BLaER1 (cell line): ENCODE measurements around the gene AKR1C2.
"Not testable (repeated sequence)": the region's sequence is repeated elsewhere in the genome, so short reads cannot be mapped to it uniquely, and the experiment has no call there.

Source experiments
- H3K27ac ChIP-seq: shearing (Covaris generic); formaldehyde crosslinking; 2 replicates; pipeline ENCODE4 v1.8.1; 2022
- H3K27me3 ChIP-seq: shearing (Covaris generic); formaldehyde crosslinking; 2 replicates; pipeline ENCODE4 v1.8.1; 2022
- H3K36me3 ChIP-seq: shearing (Covaris generic); formaldehyde crosslinking; 2 replicates; pipeline ENCODE4 v1.8.1; 2022
- H3K4me1 ChIP-seq: shearing (Covaris generic); formaldehyde crosslinking; 2 replicates; pipeline ENCODE4 v1.8.1; 2022
- H3K4me2 ChIP-seq: shearing (Covaris generic); formaldehyde crosslinking; 2 replicates; pipeline ENCODE4 v1.8.1; 2022
- H3K4me3 ChIP-seq: shearing (Covaris generic); formaldehyde crosslinking; 2 replicates; pipeline ENCODE4 v1.8.1; 2022
- H3K9ac ChIP-seq: shearing (Covaris generic); formaldehyde crosslinking; 2 replicates; pipeline ENCODE4 v1.8.1; 2022
- H3K9me3 ChIP-seq: shearing (Covaris generic); formaldehyde crosslinking; 2 replicates; pipeline ENCODE4 v1.8.1; 2022
- H4K20me1 ChIP-seq: shearing (Covaris generic); formaldehyde crosslinking; 2 replicates; pipeline ENCODE4 v1.8.1; 2022
- Cebpa-rat ChIP-seq: shearing (Covaris generic); IDR thresholded peaks from 2 replicates; pipeline ENCODE4 v1.8.1; 2022

The AKR1C2 gene

DNA sequence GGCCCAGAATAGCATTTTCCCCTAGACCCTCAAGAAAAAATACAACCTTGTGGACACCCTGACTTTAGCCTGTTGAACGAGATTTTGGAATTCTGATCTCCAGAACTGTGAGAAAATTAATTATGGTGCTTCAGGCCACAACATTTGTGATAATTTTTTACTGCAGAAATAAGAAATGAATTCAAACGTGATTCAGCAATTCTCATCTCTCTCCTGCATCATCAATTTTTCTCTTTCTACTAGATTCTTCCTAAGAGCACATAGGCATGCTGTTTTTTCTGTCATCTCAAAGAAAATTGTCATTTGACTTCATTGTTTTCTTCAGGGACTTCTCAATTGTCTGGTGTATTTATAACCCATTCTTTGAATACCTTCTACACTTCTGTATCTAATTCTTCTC, 8.9 kb upstream of the AKR1C2 start:
- Histone ChIP-seq H3K4me3 (no peak overlapping the region), H3K4me2 (no peak overlapping the region), H4K20me1 (no peaks in the 10 kb centered on the region), H3K9ac (no peak overlapping the region), H3K4me1 (no peaks in the 10 kb centered on the region), H3K27me3 (no peaks in the 10 kb centered on the region), H3K27ac (no peak overlapping the region), H3K9me3 (no peaks in the 10 kb centered on the region), H3K36me3 (no peaks in the 10 kb centered on the region)
- TF ChIP-seq Cebpa-rat: no peak

DNA sequence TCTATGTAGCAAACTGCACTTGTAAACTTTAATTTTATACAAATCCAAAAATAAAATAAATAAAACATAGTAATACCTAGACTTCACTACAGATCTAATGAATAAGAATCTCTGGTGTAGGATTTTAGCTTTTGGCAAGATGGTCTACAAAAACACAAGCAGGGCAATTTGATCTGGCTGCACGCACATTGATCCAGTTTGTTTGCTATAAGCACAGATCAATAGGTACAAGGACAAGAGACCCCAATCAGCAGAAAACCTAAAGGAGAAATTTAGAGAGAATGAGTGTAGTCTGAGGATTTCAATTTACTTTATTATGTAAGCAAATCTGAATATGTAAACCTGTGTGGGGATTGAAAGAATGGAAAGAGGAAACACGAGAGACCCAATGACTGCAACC, 7.7 kb upstream of the AKR1C2 start:
- not testable (repeated sequence) for H3K9ac ChIP-seq, H3K27ac ChIP-seq, H3K27me3 ChIP-seq, H3K4me1 ChIP-seq, H4K20me1 ChIP-seq, H3K36me3 ChIP-seq, H3K9me3 ChIP-seq, H3K4me3 ChIP-seq, H3K4me2 ChIP-seq

GRCh38 chr10:5010043-5010442, 6.4 kb upstream of the AKR1C2 start:
- H3K4me2 ChIP-seq, H3K9ac ChIP-seq, H3K36me3 ChIP-seq, H3K4me1 ChIP-seq, H3K27ac ChIP-seq, H4K20me1 ChIP-seq, H3K9me3 ChIP-seq, H3K27me3 ChIP-seq, H3K4me3 ChIP-seq: not testable (repeated sequence)

GRCh38 chr10:5008857-5009548, 5.3 kb upstream of the AKR1C2 start:
- not testable (repeated sequence) for H3K4me2 ChIP-seq, H3K4me1 ChIP-seq, H3K27me3 ChIP-seq, H3K9ac ChIP-seq, H3K36me3 ChIP-seq, H3K9me3 ChIP-seq, H3K4me3 ChIP-seq, H3K27ac ChIP-seq, H4K20me1 ChIP-seq

DNA sequence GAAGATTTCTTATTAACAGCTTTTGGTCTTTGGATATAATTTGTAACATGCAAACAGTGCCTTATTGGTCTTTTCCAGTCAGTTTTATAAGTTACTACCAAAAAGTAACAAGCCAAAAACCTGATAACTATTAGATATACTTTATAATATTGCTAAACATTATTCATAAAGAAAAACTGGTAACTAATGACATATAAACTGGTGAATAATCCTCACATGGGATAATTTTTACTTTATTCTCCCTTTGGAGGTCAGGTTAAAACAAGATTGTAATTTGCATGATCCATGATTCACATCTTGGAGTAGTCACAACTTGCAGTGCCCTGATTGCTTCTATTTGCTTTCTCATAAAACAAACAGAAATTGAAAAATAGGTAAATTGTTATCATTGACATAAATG, 844 bp upstream of the AKR1C2 start:
- H3K9ac ChIP-seq, H4K20me1 ChIP-seq, H3K27ac ChIP-seq, H3K4me1 ChIP-seq, H3K9me3 ChIP-seq, H3K27me3 ChIP-seq, H3K4me2 ChIP-seq, H3K4me3 ChIP-seq, H3K36me3 ChIP-seq: not testable (repeated sequence)

DNA sequence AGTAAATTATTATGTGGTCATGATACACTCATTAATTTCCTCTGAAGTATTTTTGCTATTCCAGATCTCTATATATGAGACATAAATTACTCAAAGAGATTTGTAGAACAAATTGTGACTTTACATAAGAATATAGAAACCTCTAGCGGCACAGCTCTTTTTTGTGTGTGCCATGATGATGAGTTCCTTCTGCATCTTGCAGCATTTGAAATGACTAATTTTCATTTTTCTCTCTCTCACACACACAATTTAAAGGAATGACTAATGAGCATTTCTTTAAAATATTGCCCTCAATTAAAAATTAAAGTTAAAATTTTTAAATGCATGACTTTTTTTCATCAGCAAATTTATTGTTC, 351 bp upstream of the AKR1C2 start:
- not testable (repeated sequence) for H3K9ac ChIP-seq, H3K4me1 ChIP-seq, H3K27me3 ChIP-seq, H3K36me3 ChIP-seq, H3K9me3 ChIP-seq, H3K4me2 ChIP-seq, H3K4me3 ChIP-seq, H3K27ac ChIP-seq, H4K20me1 ChIP-seq

- Histone ChIP-seq H3K36me3 (no peaks in the 10 kb centered on the region), H3K9me3 (no peaks in the 10 kb centered on the region; the same call in 1 of the 2 replicates), H3K4me3 (no peak overlapping the region), H4K20me1 (no peaks in the 10 kb centered on the region), H3K4me1 (no peaks in the 10 kb centered on the region), H3K9ac (no peak overlapping the region), H3K4me2 (no peak overlapping the region), H3K27me3 (no peaks in the 10 kb centered on the region), H3K27ac (no peak overlapping the region)
- TF ChIP-seq Cebpa-rat: no peak
Observed at GRCh38 chr10:5002013-5002727, 1.5 kb downstream of the AKR1C2 start.

- no peak overlapping the region for H3K4me2 ChIP-seq
Observed at GRCh38 chr10:4998671-4999070, 5.0 kb downstream of the AKR1C2 start.

DNA sequence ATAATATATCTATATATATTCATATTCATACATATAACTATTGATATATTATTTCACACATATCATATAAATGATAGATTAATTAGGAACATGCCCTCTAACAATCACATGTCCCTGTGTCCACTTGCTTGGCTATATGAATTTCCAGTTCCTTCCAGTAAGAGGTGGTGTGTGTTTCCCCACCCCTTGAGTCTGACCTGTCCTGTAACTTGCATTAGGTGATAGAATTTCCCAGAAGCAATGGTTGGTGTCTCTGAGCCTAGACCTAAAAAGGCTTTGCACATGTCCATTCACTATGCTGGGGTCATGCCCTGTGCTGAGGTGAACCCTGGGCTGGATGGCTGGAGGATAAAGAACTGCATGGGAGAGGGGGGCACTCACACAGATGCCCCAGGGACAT, 9.4 kb downstream of the AKR1C2 start:
- H3K9me3 ChIP-seq, H3K4me2 ChIP-seq, H3K36me3 ChIP-seq, H3K4me1 ChIP-seq, H3K27me3 ChIP-seq, H3K4me3 ChIP-seq, H3K27ac ChIP-seq, H4K20me1 ChIP-seq, H3K9ac ChIP-seq: not testable (repeated sequence)

More at GRCh38 chr10:4998671-4999070, 5.0 kb downstream of the AKR1C2 start:
- Histone ChIP-seq H3K27me3 (no peaks in the 10 kb centered on the region), H3K4me1 (no peaks in the 10 kb centered on the region), H3K36me3 (no peaks in the 10 kb centered on the region), H3K9me3 (no peaks in the 10 kb centered on the region), H3K27ac (no peak overlapping the region), H4K20me1 (no peaks in the 10 kb centered on the region), H3K9ac (no peak overlapping the region), H3K4me3 (no peak overlapping the region)
- no peak for TF ChIP-seq Cebpa-rat

- not testable (repeated sequence) for H3K9me3 ChIP-seq, H3K4me3 ChIP-seq, H3K4me1 ChIP-seq, H3K36me3 ChIP-seq, H3K9ac ChIP-seq, H3K27me3 ChIP-seq, H4K20me1 ChIP-seq, H3K4me2 ChIP-seq, H3K27ac ChIP-seq
Observed at GRCh38 chr10:4992564-4992963, 11.1 kb downstream of the AKR1C2 start.

DNA sequence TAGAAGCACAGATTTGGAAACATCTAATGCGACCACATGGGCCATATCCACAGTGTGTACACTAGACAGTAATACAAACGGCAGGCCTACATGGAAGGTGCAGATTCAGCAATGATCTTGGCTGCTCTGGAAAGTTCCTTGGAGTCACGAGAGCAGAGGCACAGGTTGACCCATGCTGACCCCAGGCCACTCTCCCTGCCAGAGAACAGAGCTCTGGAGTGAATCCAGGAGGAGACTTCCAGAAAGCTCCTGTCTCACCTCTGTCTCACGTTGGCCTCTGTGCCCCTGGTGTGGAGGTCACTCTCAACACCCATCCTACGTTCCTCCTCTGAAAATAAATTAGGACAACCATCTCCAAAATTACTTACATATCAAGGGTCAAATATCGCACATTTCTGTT, 12.2 kb downstream of the AKR1C2 start:
- not testable (repeated sequence) for H4K20me1 ChIP-seq, H3K4me3 ChIP-seq, H3K9me3 ChIP-seq, H3K4me1 ChIP-seq, H3K36me3 ChIP-seq, H3K27me3 ChIP-seq, H3K9ac ChIP-seq, H3K4me2 ChIP-seq, H3K27ac ChIP-seq
